ENCODE results near the gene BMPR1A.
"Not testable (repeated sequence)": the region's sequence is repeated elsewhere in the genome, so short reads cannot be mapped to it uniquely, and the experiment has no call there.

The BMPR1A gene

GRCh38 chr10:86851328-86852207 lies 95.1 kb downstream of the BMPR1A start:
- no peak for DNase-seq

- DNase-seq = not testable (repeated sequence)
These were observed 97.2 kb downstream of the BMPR1A start for GRCh38 chr10:86853582-86853981.

- no peak for DNase-seq
These were observed 99.1 kb downstream of the BMPR1A start for GRCh38 chr10:86855513-86855912.

- DNase-seq = no peak
These were observed 99.7 kb downstream of the BMPR1A start for GRCh38 chr10:86856156-86856555.

- DNase-seq = no peak
These were observed 100.8 kb downstream of the BMPR1A start for GRCh38 chr10:86857128-86857721.

- no peak for DNase-seq
These were observed 101.6 kb downstream of the BMPR1A start for GRCh38 chr10:86858011-86858410.

- DNase-seq = no peak
These were observed 104.9 kb downstream of the BMPR1A start for GRCh38 chr10:86861351-86861750.

- DNase-seq = no peak
These were observed 106.0 kb downstream of the BMPR1A start for GRCh38 chr10:86862373-86862772.

- DNase-seq = no peak
These were observed 106.5 kb downstream of the BMPR1A start for GRCh38 chr10:86862786-86863483.

- no peak for DNase-seq
These were observed 107.0 kb downstream of the BMPR1A start for GRCh38 chr10:86863484-86863842.

- not testable (repeated sequence) for DNase-seq
These were observed 108.8 kb downstream of the BMPR1A start for GRCh38 chr10:86865011-86865811.

- DNase-seq = no peak
These were observed 110.7 kb downstream of the BMPR1A start for GRCh38 chr10:86867149-86867548.

GRCh38 chr10:86868353-86868752 lies 111.9 kb downstream of the BMPR1A start:
- DNase-seq = no peak

- DNase-seq = no peak
These were observed 114.3 kb downstream of the BMPR1A start for GRCh38 chr10:86870679-86871078.

GRCh38 chr10:86871563-86872183 lies 115.3 kb downstream of the BMPR1A start:
- no peak for DNase-seq

GRCh38 chr10:86872757-86873156 lies 116.3 kb downstream of the BMPR1A start:
- DNase-seq = no peak

GRCh38 chr10:86876748-86877147 lies 120.3 kb downstream of the BMPR1A start:
- no peak for DNase-seq

- DNase-seq = no peak
These were observed 122.7 kb downstream of the BMPR1A start for GRCh38 chr10:86878983-86879713.

- no peak for DNase-seq
These were observed 124.6 kb downstream of the BMPR1A start for GRCh38 chr10:86880971-86881370.

- DNase-seq = no peak
These were observed 132.4 kb downstream of the BMPR1A start for GRCh38 chr10:86888585-86889381.

- no peak for DNase-seq
These were observed 133.6 kb downstream of the BMPR1A start for GRCh38 chr10:86889997-86890396.

All from NCI-H526 (cell line).